T-helper 9 cell (primary cell): ENCODE results near the gene LSMEM2.

Experiments used
- DNase-seq: peaks from one replicate; pipeline ENCODE4 v3.0.0-alpha.2; 2020

The LSMEM2 gene

GRCh38 chr3:50324351-50325112 lies 45.6 kb downstream of the LSMEM2 start:
- DNase-seq: peak; percentile 51

GRCh38 chr3:50325113-50325480 lies 46.2 kb downstream of the LSMEM2 start:
- DNase-seq: no peak

- no peak for DNase-seq
Observed at GRCh38 chr3:50325497-50326181, 46.8 kb downstream of the LSMEM2 start.

GRCh38 chr3:50326182-50326541 lies 47.3 kb downstream of the LSMEM2 start:
- DNase-seq: no peak

GRCh38 chr3:50327129-50327528 lies 48.2 kb downstream of the LSMEM2 start:
- no peak for DNase-seq

- peak; percentile 93 for DNase-seq
Observed at GRCh38 chr3:50327943-50328691, 49.2 kb downstream of the LSMEM2 start, which contains the start of gene TUSC2. Gene TUSC2 (minus strand): TSS chr3:50328223. CDS start chr3:50328099, 124 bp downstream.

GRCh38 chr3:50330330-50330729 lies 51.4 kb downstream of the LSMEM2 start:
- DNase-seq: no peak

- DNase-seq: no peak
Observed at GRCh38 chr3:50331364-50331907, 52.5 kb downstream of the LSMEM2 start.

- DNase-seq: no peak
Observed at GRCh38 chr3:50333744-50334328, 54.9 kb downstream of the LSMEM2 start.

- DNase-seq: no peak
Observed at GRCh38 chr3:50334339-50335075, 55.6 kb downstream of the LSMEM2 start.

- DNase-seq: no peak
Observed at GRCh38 chr3:50336452-50337174, 57.7 kb downstream of the LSMEM2 start.

GRCh38 chr3:50337175-50337861 lies 58.4 kb downstream of the LSMEM2 start:
- peak; percentile 86 for DNase-seq
